ENCODE data around the gene RGS1.

GRCh38 chr1:192545896-192546521 lies 29.6 kb upstream of the RGS1 start:
- TF ChIP-seq CTCF (IDR thresholded peaks at IDR 0.05) = peak; percentile 44; the same call in 1 of the 2 replicates
- TF ChIP-seq TAF1 (IDR thresholded peaks at IDR 0.05; ENCODE audit: borderline replicate concordance, low read depth, low read length) = no peak
- TF ChIP-seq EZH2phosphoT487 (IDR thresholded peaks at IDR 0.05; ENCODE audit: borderline replicate concordance, low read depth) = no peak

Data from SK-N-SH (cell line).